ENCODE data around the gene TXNRD2. TPM values are rescaled to one million over a fixed set of nuclear protein-coding genes. Genes with fewer than 3 reads are reported as not detected.
A peak's percentile ranks its signal among the peaks of the same experiment; 100 is the strongest.

TXNRD2 gene
- total RNA-seq, 1 experiment from 2014 or later = 22.9 TPM

GRCh38 chr22:19850763-19851109 is 90.9 kb downstream of the TXNRD2 start:
- no peak overlapping the region for H3T11ph ChIP-seq (ENCODE audit: low read length)
- no peak for TF ChIP-seq CTCF (conservative IDR thresholded peaks at IDR 0.05)
- H2BK12ac ChIP-seq (ENCODE audit: insufficient read length, low read depth, low read length) = no peak overlapping the region
- WGBS (ENCODE audit: extremely low coverage, insufficient read length, low lambda C conversion rate) = no CpG with 5 or more reads among the region's 9 CpGs
- no peak overlapping the region for H3K18ac ChIP-seq (ENCODE audit: insufficient read length, low read depth, low read length)
- H2BK5ac ChIP-seq (ENCODE audit: insufficient read length, low read length) = no peak overlapping the region
- H3K79me1 ChIP-seq (ENCODE audit: insufficient read depth, low read depth, low read length, poor library complexity, severe bottlenecking) = peaks cover 10% of the 10 kb centered on the region
- no peak overlapping the region for H3K4me2 ChIP-seq (ENCODE audit: insufficient read depth, insufficient read length, low read length)
- H4K20me1 ChIP-seq (ENCODE audit: control insufficient read depth, insufficient read depth, insufficient read length) = no peaks in the 10 kb centered on the region
- H2BK15ac ChIP-seq (ENCODE audit: low read depth, low read length) = no peak overlapping the region
- H3K9me3 Mint-ChIP-seq = no peaks in the 10 kb centered on the region; a peak in 1 of 5 replicates
- peak overlapping the region; percentile 62 to 90 (median 85); a peak in 5 of 7 replicates for H3K27ac Mint-ChIP-seq
- H3K56ac ChIP-seq (ENCODE audit: insufficient read length, low read depth, low read length) = no peak overlapping the region
- no peaks in the 10 kb centered on the region for H3K27me3 ChIP-seq (ENCODE audit: insufficient read depth, low read length)
- H3K4me3 Mint-ChIP-seq = peak overlapping the region in 1 of 2 experiments; percentile 54; a peak in 1 of 5 replicates
- H2AFZ ChIP-seq (ENCODE audit: low read length) = no peak overlapping the region
- no peak overlapping the region for H2BK120ac ChIP-seq (ENCODE audit: low read depth, low read length, poor library complexity, severe bottlenecking)
- H3K9ac ChIP-seq (ENCODE audit: extremely low read depth, insufficient read length, low read length) = no peak overlapping the region
- H3K23me2 ChIP-seq (ENCODE audit: insufficient read length, low read depth, low read length, poor library complexity, severe bottlenecking) = peaks cover 16% of the 10 kb centered on the region
- no peak for DNase-seq
- no peak overlapping the region; the same call in 1 of the 2 replicates for H3K14ac ChIP-seq (ENCODE audit: insufficient read depth, low read length)
- H4K8ac ChIP-seq (replicated peaks; ENCODE audit: insufficient read length, low read depth, low read length) = no peak overlapping the region
- H3K36me3 Mint-ChIP-seq (ENCODE audit: insufficient read depth in 1 of 3, low read depth in 3 of 3) = peaks cover 40 to 63% (median 53%) of the 10 kb centered on the region in 3 experiments; a peak in 6 of 7 replicates
- H3K9me3 ChIP-seq (ENCODE audit: control insufficient read depth, low read depth, low read length) = no peaks in the 10 kb centered on the region
- H3K23ac ChIP-seq (ENCODE audit: insufficient read length, low read depth, low read length) = no peak overlapping the region
- no peak overlapping the region for H4K5ac ChIP-seq (ENCODE audit: insufficient read length, low read depth, low read length)
- no peaks in the 10 kb centered on the region; the same call in 1 of the 2 replicates for H3K4me1 ChIP-seq (ENCODE audit: insufficient read depth, low read length)
- no peak overlapping the region for H2AK5ac ChIP-seq (ENCODE audit: insufficient read length, low read length)
- no peak overlapping the region for H4K91ac ChIP-seq (ENCODE audit: insufficient read length, low read depth, low read length)
- H3K4me1 Mint-ChIP-seq = peaks cover 28 to 35% of the 10 kb centered on the region in 2 experiments
- H3K27ac ChIP-seq (ENCODE audit: insufficient read length, low read depth, low read length) = no peak overlapping the region
- H3K79me2 ChIP-seq (ENCODE audit: insufficient read depth, low read length) = peaks cover 13% of the 10 kb centered on the region; the same call in 1 of the 2 replicates
- no peaks in the 10 kb centered on the region; the same call in 1 of the 2 replicates for H3K27me3 Mint-ChIP-seq (ENCODE audit: low read depth)
- H2BK20ac ChIP-seq (ENCODE audit: low read depth, low read length, poor library complexity, severe bottlenecking) = no peak overlapping the region
- no peak overlapping the region for H3K4ac ChIP-seq (ENCODE audit: low read depth, low read length)
